HG03045 (cell line): Measurements from ENCODE around the gene LCN6.
"Not testable (repeated sequence)": the region's sequence is repeated elsewhere in the genome, so short reads cannot be mapped to it uniquely, and the experiment has no call there.

ENCODE experiments used
- ATAC-seq: cut with Tn5 transposase; IDR thresholded peaks from one replicate; pipeline ENCODE4 v1.9.1; 2021; ENCODE audit warnings: mild to moderate bottlenecking, moderate library complexity; ENCODE audit not compliant: unreplicated experiment

Gene LCN6

GRCh38 chr9:136760424-136760823, 12.1 kb upstream of the LCN6 start:
- no peak for ATAC-seq

GRCh38 chr9:136759436-136760325, 11.4 kb upstream of the LCN6 start:
- ATAC-seq = no peak

DNA sequence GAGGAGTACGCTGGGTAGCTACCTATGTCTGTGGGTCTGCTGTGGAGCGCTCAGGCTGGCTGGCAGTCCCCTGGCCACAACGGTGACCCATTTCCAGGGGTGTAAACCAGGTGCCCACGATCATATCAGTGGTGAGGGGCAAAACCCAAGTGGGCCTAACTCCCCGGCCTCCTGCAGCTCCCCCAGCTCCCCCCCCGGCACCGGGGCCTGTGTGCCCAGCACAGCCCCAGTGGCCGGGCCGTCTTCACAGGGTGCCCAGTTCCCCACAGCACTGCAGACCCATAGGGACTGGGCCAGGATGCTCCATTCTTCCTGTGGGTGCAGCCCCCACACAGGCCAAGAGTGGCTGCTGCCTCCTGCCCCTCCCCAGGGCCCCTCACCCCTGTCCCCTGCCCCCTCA, 10.7 kb upstream of the LCN6 start:
- no peak for ATAC-seq

DNA sequence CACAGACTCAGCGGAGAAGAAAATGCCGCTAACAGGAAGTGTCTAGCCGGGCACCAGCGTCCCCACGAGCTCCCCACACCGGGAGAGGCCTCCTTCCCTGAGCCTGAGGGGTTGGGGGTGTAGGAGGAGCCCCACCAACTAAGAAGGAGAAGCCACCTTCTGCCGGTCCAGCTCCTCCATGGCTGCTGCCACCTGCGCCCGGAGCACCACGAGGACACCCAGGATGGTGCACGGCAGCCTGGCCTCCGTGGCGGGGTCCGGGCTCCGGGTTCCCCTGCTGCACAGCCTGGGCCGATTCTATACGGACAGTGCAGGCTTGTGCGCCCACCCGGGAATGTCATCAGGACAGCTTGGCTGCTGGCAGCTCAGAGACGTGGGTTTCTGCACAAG, 9.4 kb upstream of the LCN6 start:
- no peak for ATAC-seq

DNA sequence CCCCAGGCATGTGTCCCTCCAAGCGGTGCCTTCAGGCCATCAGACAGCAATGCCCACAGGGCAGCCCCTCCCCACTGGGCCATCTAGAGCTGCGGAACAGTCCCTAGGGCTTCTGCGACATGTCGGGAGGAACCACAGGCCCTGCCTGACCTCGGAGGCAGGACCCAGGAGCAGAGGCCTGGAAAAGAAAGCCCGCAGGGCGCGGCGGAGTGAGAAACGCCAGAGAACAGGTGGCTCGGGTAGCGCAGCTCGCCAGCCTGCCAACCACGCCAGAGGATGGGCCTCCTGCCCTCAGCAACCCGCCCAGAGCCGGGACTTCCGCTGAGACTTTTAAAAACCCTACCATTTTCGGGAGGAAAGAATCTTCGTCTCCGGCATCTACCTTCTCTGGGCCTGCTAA, 9.0 kb upstream of the LCN6 start:
- ATAC-seq = no peak

- no peak for ATAC-seq
Measured at GRCh38 chr9:136756836-136757235, 8.5 kb upstream of the LCN6 start.

GRCh38 chr9:136756134-136756438, 7.8 kb upstream of the LCN6 start:
- ATAC-seq = no peak

GRCh38 chr9:136755302-136756133, 7.2 kb upstream of the LCN6 start:
- ATAC-seq = not testable (repeated sequence)

DNA sequence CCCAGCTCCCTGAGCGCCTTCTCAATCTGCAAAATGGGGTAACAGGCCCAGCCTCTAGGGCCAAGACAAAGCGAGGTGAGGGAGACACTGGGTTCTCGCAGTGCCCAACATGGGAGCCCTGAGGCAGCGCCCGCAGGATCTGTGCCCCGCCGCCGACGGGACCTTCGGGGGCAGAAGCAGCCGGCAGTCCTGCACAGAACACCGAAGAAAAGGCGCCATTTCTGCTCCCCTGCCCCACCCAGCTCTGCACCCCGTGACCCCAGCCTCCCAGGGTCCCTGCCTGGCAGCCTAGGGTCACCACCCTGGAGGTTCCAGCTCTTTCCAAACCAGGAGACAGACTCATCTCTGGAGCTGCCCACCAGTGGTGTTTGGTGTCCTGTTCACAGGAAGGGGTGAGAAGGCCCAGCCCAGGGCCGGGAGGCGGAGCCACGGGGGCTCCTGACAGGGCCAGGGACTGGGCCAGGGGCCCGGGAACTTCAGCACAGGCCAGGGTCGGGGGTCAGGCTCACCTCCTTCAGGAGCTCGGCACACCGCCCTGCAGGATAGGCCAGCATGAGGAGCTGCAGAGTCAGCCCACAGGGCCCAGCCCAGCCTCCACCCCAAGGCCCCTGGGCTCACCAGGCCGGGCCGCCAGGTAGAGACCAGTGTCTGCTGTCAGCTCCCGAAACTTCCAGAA, 6.4 kb upstream of the LCN6 start:
- no peak for ATAC-seq

- no peak for ATAC-seq
Measured at GRCh38 chr9:136754059-136754572, 5.8 kb upstream of the LCN6 start.

DNA sequence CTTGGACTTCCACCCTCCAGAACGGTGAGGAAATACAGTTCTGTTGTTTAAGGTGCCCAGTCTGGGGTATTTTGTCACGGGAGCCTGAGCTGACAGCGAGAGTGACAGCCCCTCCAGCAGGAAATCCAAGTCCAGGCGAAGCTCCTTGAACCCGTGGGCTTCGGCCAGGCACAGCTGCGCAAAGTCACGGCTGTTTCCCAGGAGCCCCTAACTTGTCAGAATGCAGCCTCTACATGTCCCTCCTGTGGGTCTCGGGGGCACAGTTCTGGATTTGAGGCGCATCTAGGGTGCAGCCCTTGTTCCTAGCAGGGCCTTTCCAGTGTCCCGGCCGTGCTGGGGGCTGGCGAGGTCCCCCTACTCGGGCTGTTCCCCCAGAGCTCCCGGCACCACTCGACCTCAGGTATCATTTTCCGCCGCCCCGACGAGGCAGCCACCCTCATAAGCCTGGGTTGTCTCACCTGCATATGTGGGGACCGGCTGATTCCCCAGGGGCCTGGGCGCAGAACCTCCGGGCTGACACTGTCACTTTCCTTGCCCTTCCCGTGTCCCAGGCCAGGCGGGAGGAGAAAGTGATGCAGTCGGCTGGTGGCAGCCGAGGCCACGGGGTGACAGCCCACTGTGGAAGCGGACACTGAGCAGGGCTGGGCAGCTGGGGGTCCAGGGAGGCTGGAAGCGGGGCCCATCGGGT, 5.2 kb upstream of the LCN6 start:
- no peak for ATAC-seq

DNA sequence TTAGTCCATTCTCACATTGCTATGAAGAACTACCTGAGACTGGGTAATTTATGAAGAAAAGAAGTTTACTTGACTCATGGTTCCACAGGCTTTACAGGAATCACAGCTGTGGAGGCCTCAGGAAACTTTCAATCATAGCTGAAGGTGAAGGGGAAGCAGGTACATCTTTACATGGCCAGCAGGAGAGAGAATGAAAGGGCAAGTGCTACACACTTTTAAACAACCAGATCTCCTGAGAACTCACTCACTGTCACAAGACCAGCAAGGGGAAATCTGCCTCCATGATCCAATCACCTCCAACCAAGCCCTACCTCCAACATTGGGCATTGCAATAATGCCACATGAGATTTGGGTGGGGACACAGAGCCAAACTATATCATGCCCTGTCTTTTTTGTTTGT, 3.5 kb upstream of the LCN6 start:
- no peak for ATAC-seq

DNA sequence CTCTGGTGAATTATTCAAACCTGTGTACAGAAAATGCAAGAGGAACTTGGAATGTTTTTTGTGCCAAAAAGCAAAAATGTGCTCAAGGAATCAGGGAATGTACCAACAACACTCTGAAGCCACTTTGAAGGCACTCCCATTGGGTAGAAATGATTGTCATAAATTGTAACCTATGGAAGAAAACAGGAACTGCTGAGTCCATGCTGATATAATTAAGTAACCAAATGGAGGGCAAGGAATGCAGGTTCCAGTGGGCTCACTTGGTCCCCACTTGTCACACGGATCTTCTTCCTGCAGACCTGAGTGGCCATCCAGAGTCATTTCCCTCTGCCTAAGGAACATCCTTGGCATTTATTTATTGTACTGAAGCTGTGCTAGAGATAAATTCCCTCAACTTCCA, 2.9 kb upstream of the LCN6 start:
- no peak for ATAC-seq

DNA sequence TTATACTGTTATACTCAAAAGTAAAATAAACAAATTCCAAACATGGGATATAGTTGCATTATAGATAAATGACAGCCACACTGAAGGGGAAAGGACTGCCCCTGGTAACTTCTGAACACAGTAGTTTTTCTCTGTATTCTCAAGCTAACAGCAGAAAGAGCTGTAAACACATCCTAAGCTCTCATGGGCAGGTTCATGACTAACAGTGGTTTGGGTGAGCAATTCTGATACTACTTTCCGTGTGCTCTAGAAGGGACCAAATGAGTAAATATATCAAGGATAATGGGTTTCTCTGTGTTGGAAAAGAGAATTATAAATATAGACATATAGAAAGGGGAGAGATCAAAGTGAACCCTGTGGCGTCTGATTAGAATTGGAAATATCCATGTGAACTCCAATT, 2.2 kb upstream of the LCN6 start:
- ATAC-seq = no peak

DNA sequence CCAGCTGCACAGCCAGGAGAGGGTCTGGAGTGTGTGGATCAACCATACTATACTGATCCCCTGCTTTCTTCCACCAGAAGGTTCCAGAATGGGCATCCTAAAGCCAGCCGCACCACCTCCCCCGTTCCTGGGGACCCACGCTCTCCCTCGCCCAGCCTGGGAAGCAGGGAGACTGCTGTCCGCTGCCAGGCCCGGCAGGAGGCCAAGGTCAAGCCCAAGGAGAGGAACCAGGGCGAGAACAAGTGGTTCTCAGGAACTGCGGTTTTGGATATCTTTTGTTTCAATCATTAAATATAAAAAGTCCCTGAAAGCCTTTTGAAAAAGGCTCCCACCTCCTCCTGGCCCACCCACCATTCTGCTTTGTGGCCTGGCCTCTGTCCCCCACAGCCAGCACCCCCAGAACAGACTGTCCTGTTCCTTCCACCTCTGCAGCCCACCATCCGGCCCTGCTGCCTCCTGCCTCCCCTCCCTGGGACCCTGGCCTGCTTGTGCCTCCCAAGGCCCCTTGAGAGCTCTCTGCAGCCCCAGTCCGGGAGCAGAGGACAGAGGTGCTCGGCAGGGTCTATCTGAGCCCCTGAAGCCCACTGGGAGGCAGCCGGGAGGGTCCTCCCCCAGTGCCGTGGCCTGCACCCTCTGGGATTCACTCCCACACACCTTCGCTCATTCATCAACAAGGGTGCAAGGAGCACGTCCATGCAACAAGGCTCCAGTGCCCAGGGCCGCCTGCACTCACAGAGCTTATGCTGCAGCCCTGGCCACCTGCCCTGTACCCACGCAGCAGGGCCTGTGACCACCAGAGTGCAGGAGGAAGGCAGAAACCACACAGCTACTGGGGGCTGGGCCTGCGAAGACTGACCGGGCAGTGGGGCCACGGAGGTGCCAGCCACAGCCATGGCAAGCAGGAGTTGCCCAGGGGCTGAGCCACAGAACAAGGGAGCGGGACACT, 614 bp upstream of the LCN6 start:
- no peak for ATAC-seq

DNA sequence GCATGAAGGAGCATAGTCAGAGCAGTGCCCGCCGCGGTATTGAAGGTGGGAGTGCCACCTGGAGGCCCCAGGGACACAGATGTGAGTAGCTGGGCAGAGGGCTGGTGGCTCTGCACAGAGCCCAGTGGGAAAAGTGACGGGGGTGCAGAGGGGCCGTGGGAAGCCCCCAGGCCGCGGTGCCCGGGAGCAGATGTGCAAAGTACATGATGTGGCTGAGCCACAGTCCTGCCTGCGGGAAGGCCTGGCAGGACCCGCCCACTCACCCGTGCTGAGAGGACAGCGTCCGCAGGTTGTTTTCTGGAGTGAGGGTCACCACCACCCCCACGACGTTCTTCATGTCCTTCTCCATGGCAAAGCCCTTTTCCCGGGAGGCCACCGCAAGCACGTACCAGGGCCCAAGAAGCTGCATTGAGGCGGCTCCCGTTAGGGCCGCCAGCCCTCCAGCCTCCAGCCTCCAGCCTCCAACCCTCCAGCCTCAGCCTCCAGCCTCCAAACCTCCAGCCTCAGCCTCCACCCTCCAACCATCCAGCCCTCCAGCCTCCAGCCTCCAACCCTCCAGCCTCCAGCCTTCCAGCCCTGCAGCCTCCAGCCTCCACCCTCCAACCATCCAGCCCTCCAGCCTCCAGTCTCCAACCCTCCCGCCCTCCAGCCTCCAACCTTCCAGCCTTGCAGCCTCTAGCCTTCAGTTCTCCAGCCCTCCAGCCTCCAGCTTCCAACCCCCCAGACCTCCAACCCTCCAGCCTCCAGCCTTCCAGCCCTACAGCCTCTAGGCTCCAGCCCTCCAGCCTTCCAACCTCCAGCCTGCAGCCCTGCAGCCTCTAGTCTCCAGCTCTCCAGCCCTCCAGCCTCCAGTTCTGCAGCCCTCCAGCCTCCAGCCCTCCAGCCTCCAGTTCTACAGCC, 914 bp downstream of the LCN6 start:
- no peak for ATAC-seq

DNA sequence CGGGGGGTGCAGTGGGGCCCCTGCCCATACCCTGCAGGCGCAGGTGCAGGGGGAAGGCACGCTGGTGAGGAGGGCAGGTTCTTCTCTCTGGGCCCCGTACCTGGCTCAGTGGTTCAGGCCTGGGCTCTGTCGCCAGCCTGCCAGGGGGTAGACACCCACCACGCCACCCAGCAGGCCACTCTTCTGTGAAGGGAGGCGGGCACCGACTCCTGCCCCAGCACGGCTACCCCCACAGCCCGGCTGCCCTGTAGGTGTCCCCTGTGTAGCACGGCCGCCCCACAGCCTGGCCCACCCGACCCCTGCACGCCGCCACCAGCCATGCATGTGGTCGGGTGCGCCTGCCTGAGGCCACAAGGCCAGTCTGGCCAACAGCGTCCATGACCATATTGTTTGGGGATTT, 1.7 kb downstream of the LCN6 start:
- ATAC-seq = no peak

- ATAC-seq = no peak
Measured at GRCh38 chr9:136746155-136746490, 2.2 kb downstream of the LCN6 start.
